HG03439 (cell line): ENCODE results near the gene GLI1.

Source experiments
- ATAC-seq: cut with Tn5 transposase; IDR thresholded peaks from one replicate; pipeline ENCODE4 v1.9.1; 2021; ENCODE audit warnings: mild to moderate bottlenecking, moderate library complexity; ENCODE audit not compliant: unreplicated experiment

The GLI1 gene

DNA sequence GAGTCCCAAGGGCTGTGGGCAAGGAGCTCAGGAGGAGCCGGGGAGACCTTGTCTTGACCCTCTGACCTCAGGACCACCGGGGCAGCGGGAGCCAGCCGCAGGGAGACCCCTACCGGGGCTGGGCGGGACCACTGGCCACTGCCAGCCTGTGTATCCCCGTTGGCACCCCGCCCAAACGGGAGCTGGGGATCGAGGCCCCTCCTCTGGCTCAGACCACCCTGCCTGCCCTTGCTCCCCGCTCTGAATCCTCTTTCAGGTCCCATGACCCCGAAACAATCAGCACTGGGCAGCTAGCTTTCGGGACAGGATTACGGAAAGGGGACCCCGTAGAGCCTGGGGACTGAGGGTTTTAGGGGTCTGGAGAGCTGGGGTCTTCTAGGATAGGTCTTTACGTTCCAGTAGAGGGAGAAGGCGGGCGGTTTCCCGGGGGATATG is 1.3 kb downstream of the GLI1 start:
- ATAC-seq: no peak

DNA sequence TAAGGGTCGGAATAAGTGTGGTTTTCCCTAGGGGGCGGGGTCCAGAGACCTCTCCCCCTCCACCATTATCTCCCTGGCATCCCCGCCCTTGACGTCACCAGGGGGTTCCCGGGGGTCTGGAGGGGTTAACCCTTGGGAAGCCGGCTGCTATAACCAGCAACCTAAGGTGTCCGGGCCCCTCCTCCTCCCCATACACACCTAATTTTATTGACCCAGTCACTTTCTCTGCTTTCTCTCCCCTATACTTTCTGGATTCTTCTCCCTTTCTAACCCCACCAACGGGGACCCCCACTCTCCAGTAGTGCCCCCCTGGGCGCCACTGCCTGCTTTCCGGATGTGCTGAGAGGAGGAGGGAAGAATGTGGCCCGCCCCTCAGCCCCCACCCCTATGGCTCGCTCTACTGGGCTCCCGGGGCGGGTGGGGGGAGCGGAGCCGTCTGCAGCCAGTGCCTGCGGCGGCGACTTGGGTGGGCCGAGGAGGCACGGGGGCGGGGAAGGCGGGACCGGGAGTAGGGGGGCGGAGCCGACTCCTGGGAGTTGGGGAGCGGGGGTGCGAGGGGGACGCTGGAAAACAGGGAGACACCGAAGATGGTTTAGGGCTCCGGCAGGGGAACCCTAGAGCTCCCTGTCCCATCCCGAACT is 1.8 kb downstream of the GLI1 start:
- ATAC-seq: no peak

DNA sequence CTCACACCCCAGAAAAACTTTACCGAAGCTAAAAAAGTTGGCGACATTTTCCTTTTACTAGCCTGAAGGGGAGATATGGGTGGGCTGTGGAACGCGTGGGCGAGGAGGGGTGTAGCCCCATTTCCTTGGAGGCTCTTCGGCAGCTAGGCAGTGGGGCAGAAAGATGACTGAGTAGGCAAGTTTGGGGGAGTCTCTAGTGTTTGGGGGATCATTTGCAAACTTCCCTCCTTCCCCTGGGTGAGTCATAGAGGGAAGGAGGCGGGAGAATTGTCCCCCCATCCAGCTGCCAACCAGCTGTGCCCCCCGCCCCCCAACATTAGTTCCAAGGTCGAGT is 2.3 kb downstream of the GLI1 start:
- ATAC-seq: no peak

DNA sequence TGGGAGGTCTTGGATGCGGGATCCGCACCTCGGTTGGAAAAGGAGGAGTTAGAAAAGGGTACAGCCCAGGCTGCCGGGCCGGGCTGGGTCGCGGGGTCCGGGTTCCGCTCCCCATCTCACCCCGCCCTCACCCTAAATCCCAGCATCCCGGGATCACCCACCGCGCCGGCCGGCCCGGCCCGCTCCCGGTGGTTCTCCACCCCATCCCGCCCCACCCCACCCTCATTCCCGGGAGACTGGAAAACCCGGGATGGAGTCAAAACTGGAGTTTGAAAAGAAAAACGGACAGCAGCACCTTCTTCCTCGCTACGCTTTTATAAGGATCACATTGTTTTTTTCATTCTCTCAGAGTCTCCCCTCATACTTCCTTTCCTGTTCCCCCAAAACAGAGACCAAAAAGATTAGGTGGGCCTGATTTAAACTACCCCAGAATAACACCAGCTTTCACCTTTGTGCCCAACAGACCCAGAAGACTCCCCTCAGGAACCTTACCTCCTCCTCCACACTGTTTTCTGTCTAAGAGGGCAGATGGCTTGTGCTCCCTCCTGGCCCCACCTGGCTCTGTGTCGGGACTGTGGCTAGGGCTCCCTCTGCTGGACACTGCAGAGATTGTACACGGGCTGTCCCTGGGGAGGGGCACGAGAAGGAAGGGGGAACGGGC is 2.8 kb downstream of the GLI1 start:
- ATAC-seq: peak; percentile 60

DNA sequence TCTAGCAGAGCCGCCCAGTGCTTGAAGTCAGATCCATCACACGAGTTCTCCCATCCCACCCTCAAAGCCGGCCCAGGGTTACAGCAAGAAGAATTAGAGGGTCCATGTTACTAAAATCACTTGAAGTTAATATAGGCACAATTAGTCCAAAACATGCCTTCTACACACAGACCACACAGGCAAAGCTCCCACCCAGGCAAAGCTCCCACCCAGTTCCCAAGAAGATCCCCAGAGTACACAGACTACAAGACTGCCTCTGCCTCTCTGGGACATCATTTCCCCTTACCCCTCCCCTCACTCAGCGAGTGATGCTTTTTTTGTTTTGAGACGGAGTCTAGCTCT is 3.3 kb downstream of the GLI1 start:
- ATAC-seq: no peak

DNA sequence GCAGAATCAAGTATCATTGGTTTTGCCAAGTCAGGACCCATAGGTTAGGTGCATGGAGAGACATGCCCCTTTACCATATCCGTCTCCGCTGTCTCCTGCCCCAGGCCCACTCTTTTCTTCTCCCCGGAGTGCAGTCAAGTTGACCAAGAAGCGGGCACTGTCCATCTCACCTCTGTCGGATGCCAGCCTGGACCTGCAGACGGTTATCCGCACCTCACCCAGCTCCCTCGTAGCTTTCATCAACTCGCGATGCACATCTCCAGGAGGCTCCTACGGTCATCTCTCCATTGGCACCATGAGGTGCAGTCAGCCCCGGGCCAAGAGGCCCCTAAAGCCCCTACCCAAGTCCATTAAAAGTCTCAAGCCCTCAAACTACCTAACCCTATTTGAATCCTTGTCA is 5.0 kb downstream of the GLI1 start:
- no peak for ATAC-seq

DNA sequence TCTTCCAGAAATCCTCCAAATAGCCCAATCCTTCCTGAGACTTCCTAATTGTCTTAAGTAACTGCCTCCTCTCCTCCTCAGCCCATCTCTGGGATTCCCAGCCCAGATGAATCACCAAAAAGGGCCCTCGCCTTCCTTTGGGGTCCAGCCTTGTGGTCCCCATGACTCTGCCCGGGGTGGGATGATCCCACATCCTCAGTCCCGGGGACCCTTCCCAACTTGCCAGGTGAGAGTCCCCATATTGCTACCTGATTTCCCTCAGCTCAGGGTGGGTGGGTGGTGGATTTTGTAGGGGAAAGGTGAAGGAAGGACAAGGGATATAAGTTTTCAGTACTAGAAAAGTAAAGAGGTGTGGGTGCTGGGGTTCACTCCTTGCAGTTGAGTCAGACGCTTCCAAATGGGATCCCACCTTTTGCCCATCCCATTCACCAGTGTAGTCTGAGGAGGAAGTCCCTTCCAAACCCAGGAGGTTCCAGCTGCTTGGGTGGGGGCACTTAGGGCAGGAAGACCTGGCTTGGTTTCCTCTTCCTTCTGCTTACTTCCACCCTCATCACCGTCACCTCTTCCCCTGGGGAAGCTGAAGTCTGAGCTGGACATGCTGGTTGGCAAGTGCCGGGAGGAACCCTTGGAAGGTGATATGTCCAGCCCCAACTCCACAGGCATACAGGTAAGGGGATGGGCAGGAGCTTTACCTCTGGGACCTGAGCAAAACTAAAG is 5.6 kb downstream of the GLI1 start:
- ATAC-seq: no peak

DNA sequence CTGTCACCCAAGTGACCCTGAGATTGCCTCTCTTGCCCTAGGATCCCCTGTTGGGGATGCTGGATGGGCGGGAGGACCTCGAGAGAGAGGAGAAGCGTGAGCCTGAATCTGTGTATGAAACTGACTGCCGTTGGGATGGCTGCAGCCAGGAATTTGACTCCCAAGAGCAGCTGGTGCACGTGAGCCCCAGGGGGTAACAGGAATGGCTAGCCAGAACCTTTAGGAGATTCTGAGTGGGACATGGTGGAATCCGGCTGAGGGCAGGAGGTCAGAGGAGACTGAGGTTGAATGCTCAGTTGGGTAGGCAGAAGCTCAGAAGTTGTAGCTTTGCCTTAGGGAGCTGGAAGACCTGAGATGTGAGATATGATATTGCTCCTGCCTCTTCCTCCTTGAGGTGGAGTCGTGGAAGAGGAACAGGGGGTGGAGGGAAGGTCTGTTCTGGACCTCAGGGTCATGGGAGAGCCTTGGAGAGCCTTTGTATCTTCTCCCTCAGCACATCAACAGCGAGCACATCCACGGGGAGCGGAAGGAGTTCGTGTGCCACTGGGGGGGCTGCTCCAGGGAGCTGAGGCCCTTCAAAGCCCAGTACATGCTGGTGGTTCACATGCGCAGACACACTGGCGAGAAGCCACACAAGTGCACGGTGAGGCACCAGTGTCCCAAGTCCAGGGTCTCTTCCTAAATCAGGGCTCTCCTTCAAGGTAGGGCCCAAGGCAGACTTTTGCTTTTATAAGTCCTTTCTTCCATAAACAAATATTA is 6.3 kb downstream of the GLI1 start:
- no peak for ATAC-seq

DNA sequence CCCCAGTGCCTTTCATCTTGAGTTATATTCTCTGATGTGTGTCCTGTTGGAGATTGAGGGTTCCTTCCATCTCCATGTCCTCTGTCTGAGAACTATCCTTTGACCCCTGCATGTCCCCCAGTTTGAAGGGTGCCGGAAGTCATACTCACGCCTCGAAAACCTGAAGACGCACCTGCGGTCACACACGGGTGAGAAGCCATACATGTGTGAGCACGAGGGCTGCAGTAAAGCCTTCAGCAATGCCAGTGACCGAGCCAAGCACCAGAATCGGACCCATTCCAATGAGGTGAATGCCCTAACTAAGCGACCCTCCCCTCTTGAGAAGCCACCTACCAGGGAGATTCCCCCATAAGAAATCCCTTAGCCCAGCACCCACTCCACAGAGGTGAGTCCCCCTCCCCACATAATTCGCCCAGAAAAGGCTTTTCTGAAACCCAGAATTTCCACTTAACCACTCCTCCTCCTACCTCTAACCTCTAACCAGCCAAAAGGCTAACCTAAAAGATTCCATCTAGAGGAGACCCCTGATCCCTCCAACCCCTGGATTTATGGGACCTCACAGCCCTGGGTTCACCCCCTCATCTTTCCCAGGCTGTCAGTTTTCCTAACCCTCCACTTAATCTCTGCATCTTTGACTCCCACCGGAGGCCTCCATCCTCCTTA is 7.8 kb downstream of the GLI1 start:
- no peak for ATAC-seq

DNA sequence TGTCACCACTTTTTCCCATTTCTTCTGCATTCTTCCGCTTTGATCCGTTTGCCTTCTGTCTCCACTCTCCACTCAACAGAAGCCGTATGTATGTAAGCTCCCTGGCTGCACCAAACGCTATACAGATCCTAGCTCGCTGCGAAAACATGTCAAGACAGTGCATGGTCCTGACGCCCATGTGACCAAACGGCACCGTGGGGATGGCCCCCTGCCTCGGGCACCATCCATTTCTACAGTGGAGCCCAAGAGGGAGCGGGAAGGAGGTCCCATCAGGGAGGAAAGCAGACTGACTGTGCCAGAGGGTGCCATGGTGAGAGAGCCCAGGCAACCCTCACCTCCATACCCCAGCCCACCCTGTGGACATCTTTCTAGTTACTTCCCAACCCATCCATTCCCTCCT is 8.3 kb downstream of the GLI1 start:
- ATAC-seq: no peak

DNA sequence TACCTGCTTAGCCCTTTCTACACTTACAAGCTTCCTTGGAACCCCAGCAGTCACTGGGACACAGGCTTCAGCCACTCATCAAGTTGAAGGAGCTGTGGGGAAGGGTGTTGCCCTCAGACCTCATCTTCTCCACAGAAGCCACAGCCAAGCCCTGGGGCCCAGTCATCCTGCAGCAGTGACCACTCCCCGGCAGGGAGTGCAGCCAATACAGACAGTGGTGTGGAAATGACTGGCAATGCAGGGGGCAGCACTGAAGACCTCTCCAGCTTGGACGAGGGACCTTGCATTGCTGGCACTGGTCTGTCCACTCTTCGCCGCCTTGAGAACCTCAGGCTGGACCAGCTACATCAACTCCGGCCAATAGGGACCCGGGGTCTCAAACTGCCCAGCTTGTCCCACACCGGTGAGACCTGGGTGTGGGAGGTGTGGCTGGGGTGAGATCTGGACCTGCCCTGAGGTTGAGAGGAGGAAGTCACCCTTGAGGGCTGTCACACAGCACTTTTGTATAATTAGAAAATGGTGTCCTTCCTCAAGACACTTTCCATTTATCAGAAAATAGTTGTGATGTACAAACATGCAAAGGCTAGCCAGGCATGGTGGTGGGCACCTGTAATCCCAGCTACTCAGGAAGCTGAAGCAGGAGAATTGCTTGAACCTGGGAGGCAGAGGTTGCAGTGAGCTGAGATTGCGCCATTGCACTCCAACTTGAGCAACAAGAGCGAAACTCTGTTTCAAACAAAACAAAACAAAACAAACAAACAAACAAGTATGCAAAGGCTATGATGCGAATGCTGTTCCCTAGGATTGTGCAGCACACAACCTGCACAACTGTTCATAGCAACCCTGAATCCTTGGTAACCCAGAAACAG is 9.9 kb downstream of the GLI1 start:
- no peak for ATAC-seq

DNA sequence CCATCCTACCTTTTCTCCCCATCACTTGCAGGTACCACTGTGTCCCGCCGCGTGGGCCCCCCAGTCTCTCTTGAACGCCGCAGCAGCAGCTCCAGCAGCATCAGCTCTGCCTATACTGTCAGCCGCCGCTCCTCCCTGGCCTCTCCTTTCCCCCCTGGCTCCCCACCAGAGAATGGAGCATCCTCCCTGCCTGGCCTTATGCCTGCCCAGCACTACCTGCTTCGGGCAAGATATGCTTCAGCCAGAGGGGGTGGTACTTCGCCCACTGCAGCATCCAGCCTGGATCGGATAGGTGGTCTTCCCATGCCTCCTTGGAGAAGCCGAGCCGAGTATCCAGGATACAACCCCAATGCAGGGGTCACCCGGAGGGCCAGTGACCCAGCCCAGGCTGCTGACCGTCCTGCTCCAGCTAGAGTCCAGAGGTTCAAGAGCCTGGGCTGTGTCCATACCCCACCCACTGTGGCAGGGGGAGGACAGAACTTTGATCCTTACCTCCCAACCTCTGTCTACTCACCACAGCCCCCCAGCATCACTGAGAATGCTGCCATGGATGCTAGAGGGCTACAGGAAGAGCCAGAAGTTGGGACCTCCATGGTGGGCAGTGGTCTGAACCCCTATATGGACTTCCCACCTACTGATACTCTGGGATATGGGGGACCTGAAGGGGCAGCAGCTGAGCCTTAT is 10.8 kb downstream of the GLI1 start:
- no peak for ATAC-seq

DNA sequence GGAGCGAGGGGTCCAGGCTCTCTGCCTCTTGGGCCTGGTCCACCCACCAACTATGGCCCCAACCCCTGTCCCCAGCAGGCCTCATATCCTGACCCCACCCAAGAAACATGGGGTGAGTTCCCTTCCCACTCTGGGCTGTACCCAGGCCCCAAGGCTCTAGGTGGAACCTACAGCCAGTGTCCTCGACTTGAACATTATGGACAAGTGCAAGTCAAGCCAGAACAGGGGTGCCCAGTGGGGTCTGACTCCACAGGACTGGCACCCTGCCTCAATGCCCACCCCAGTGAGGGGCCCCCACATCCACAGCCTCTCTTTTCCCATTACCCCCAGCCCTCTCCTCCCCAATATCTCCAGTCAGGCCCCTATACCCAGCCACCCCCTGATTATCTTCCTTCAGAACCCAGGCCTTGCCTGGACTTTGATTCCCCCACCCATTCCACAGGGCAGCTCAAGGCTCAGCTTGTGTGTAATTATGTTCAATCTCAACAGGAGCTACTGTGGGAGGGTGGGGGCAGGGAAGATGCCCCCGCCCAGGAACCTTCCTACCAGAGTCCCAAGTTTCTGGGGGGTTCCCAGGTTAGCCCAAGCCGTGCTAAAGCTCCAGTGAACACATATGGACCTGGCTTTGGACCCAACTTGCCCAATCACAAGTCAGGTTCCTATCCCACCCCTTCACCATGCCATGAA is 11.5 kb downstream of the GLI1 start:
- no peak for ATAC-seq

DNA sequence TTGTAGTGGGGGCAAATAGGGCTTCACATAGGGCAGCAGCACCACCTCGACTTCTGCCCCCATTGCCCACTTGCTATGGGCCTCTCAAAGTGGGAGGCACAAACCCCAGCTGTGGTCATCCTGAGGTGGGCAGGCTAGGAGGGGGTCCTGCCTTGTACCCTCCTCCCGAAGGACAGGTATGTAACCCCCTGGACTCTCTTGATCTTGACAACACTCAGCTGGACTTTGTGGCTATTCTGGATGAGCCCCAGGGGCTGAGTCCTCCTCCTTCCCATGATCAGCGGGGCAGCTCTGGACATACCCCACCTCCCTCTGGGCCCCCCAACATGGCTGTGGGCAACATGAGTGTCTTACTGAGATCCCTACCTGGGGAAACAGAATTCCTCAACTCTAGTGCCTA is 12.1 kb downstream of the GLI1 start:
- no peak for ATAC-seq

DNA sequence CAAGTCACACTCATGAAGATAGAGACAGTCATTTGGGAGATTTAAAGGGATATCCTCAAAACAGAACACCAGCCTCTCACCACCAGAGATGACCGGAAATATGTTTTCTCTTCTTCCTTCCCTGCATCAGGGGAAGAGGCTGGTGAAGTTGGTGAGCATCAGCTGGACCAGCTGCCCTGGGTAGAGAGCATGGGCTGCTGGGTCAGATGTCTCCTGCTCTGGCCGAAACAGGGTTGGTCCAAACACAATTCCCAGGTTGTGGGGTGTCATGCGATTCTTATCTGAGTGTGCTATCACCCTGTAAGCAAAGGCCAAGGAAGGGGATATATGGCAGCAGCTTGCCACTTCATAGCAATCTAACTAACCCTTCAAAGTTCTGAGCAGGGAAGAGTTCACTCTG is 12.8 kb downstream of the GLI1 start:
- no peak for ATAC-seq

DNA sequence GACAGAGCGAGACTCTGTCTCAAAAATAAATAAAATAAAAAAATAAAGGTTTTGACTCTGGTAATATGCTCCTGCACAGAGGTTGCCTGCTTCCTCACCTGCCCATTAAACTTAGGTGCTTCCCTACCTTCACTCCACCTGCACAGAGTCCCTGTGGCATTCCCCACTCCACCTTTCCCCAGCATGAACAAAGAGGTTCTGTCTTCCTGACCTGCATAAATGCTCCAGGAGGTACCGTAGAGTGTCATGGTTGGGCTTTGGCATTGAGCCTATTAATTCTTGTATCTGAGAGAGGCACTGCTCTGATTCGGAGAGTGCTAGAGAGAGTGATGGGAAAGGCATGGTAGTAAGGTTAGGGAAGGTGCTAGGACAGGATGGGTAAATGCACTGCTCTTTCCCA is 13.8 kb downstream of the GLI1 start:
- ATAC-seq: no peak

DNA sequence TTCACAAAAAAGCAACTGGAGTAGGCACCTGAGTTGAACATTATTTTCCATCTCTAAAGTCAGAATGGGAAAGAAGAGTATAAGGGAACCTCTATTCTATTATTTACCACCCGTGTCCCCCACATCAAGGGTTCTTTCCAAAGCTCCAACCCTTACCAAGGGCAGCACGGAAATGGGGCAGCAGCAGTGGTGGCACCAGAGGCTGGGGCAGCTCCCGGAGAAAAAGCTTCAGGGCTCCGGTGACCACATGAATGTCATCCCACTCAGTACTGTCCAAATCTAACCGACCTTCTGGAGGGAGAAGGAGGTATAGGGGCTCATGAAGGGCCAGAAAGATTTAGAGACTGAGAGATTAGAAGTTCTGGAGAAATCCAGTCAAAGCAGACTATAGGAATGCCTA is 14.3 kb downstream of the GLI1 start:
- no peak for ATAC-seq

DNA sequence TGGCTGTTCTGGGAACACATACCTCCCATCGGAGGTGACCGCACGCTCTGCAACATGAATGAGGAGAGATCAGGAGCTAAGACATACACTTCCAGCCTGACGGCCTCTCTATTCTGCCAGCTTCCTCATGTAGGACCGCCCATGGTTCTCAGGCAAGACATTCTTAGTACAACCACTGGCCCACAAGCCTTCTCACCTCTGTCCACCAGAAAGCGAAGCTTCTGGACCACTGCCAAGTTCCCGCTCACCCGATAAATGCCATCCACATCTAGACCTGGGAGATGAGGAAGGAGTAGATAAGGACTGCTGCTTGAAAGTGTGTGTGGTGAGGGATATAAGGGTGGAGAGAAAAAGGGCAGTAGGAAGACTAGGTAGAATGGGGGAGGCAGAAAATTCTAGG is 14.8 kb downstream of the GLI1 start:
- ATAC-seq: no peak

DNA sequence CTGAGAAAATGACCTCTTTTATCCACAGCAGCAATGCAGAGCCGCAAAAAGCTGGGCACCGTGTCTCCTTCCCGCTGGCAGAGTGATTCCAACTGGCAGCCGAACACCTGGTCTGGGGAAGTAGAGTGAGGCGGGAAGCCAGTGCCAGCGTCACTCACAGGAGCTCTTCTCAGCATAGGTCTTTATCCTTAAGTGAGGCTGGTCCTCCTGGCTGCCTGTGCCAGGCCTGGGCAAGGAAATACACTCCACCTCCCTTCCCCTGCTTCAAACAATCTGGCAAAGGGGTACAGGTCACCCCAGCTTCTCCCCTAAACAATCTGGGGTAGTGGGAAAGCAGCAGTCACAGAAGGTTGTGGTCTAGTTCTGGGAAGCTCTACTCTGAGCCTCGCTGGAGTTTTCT is 15.3 kb downstream of the GLI1 start:
- no peak for ATAC-seq
